HEK293 (cell line): ENCODE data around the gene FALEC.
A peak's percentile ranks its signal among the peaks of the same experiment; 100 is the strongest.

Experiments
- CTCF ChIA-PET: fragments of 350-600 bp; formaldehyde crosslinking; extraction: SDS; loops from one replicate; lab custom pipeline; 2021; ENCODE audit warnings: antibody characterized with exemption; lab: Yijun Ruan, JAX
- POLR2A ChIA-PET: fragments of 300-600 bp; formaldehyde crosslinking; extraction: SDS; loops from one replicate; lab custom pipeline; 2020; ENCODE audit warnings: antibody characterized with exemption, inconsistent platforms; lab: Yijun Ruan, JAX
- H3K27ac ChIP-seq: fragments of 200-500 bp; sonication (Bioruptor generic); 2 replicates; pipeline ENCODE4 v1.5.1; 2014; ENCODE audit warnings: low read depth, low read length, control low read depth, inconsistent platforms; ENCODE audit errors: extremely low read depth
- H3K36me3 ChIP-seq, 2 experiments: fragments of 200-500 bp in 1 of 2; sonication (Bioruptor generic) in 1 of 2; 1 replicate in 1 of 2; 2 replicates in 1 of 2; pipeline ENCODE4 v1.5.1; 2014 to 2017; ENCODE audit warnings: inconsistent platforms in 2 of 2, low read length in 2 of 2; ENCODE audit not compliant: control insufficient read depth in 2 of 2, insufficient read depth in 1 of 2
- H3K4me1 ChIP-seq: fragments of 200-500 bp; sonication (Bioruptor generic); 2 replicates; pipeline ENCODE4 v1.5.1; 2014; ENCODE audit warnings: mild to moderate bottlenecking, low read length, inconsistent platforms; ENCODE audit not compliant: control insufficient read depth, insufficient read depth
- H3K4me3 ChIP-seq: 2 replicates; pipeline ENCODE4 v1.5.1; 2011; ENCODE audit warnings: low read depth, mild to moderate bottlenecking, control low read depth, low read length, moderate library complexity
- H3K9me3 ChIP-seq: fragments of 200-500 bp; sonication (Bioruptor generic); 2 replicates; pipeline ENCODE4 v1.5.1; 2014; ENCODE audit warnings: low read depth, low read length, inconsistent platforms; ENCODE audit not compliant: control insufficient read depth, insufficient read depth
- CTCF ChIP-seq: fragments of 450-650 bp; formaldehyde crosslinking; IDR thresholded peaks from 2 replicates; pipeline ENCODE4 v1.5.1; 2016; ENCODE audit warnings: missing biosample characterization, missing genetic modification characterization
- FEZF1 ChIP-seq: fragments of 450-650 bp; formaldehyde crosslinking; IDR thresholded peaks from 2 replicates; pipeline ENCODE4 v1.5.1; 2016; ENCODE audit warnings: missing biosample characterization, missing genetic modification characterization
- GLI2 ChIP-seq: fragments of 450-650 bp; formaldehyde crosslinking; IDR thresholded peaks from 2 replicates; pipeline ENCODE4; 2017; ENCODE audit warnings: missing biosample characterization, missing genetic modification characterization, low read depth, borderline replicate concordance
- KLF10 ChIP-seq: fragments of 450-650 bp; IDR thresholded peaks from 2 replicates; pipeline ENCODE4 v1.5.1; 2018; ENCODE audit warnings: missing biosample characterization, mild to moderate bottlenecking, missing genetic modification characterization
- OSR2 ChIP-seq: fragments of 450-650 bp; formaldehyde crosslinking; IDR thresholded peaks from 2 replicates; pipeline ENCODE4 v1.5.1; 2016; ENCODE audit warnings: missing biosample characterization, missing genetic modification characterization
- OVOL3 ChIP-seq: fragments of 450-650 bp; formaldehyde crosslinking; IDR thresholded peaks from 2 replicates; pipeline ENCODE4 v1.5.1; 2016; ENCODE audit warnings: missing biosample characterization, missing genetic modification characterization
- PRDM6 ChIP-seq: fragments of 450-650 bp; formaldehyde crosslinking; IDR thresholded peaks from 2 replicates; pipeline ENCODE4 v1.5.1; 2017; ENCODE audit warnings: missing biosample characterization, missing genetic modification characterization
- REST ChIP-seq: fragments of 450-650 bp; formaldehyde crosslinking; IDR thresholded peaks from 2 replicates; pipeline ENCODE4 v1.5.1; 2016; ENCODE audit warnings: missing biosample characterization, missing genetic modification characterization
- SCRT1 ChIP-seq: fragments of 450-650 bp; formaldehyde crosslinking; IDR thresholded peaks from 2 replicates; pipeline ENCODE4 v1.5.1; 2016; ENCODE audit warnings: missing biosample characterization, missing genetic modification characterization, borderline replicate concordance
- SETDB1 ChIP-seq: IDR thresholded peaks from one replicate; pipeline ENCODE4 v1.6.1; 2017; ENCODE audit warnings: mild to moderate bottlenecking, low read length, moderate library complexity, mixed read lengths; ENCODE audit not compliant: insufficient read length
- ZBTB17 ChIP-seq: fragments of 450-650 bp; formaldehyde crosslinking; IDR thresholded peaks from 2 replicates; pipeline ENCODE4 v1.5.1; 2016; ENCODE audit warnings: missing biosample characterization, missing genetic modification characterization
- ZBTB20 ChIP-seq: fragments of 450-650 bp; formaldehyde crosslinking; IDR thresholded peaks from 2 replicates; pipeline ENCODE4 v1.5.1; 2016; ENCODE audit warnings: missing biosample characterization, missing genetic modification characterization
- ZBTB26 ChIP-seq: fragments of 450-650 bp; formaldehyde crosslinking; optimal IDR thresholded peaks from 2 replicates; pipeline ENCODE3; 2016; ENCODE audit warnings: missing biosample characterization, mild to moderate bottlenecking, missing genetic modification characterization
- ZBTB48 ChIP-seq: fragments of 450-650 bp; formaldehyde crosslinking; IDR thresholded peaks from 2 replicates; pipeline ENCODE4 v1.5.1; 2016; ENCODE audit warnings: missing biosample characterization, missing genetic modification characterization
- ZNF19 ChIP-seq: fragments of 450-650 bp; formaldehyde crosslinking; IDR thresholded peaks from 2 replicates; pipeline ENCODE4; 2016; ENCODE audit warnings: missing biosample characterization, missing genetic modification characterization, low read depth
- ZNF26 ChIP-seq: fragments of 450-650 bp; formaldehyde crosslinking; IDR thresholded peaks from 2 replicates; pipeline ENCODE4 v1.5.1; 2016; ENCODE audit warnings: missing biosample characterization, missing genetic modification characterization
- ZNF280D ChIP-seq: fragments of 450-650 bp; formaldehyde crosslinking; IDR thresholded peaks from 2 replicates; pipeline ENCODE4 v1.5.1; 2016; ENCODE audit warnings: missing biosample characterization, missing genetic modification characterization
- ZNF341 ChIP-seq: fragments of 450-650 bp; formaldehyde crosslinking; IDR thresholded peaks from 2 replicates; pipeline ENCODE4; 2016; ENCODE audit warnings: low read depth, missing biosample characterization, missing genetic modification characterization
- ZNF350 ChIP-seq: fragments of 450-650 bp; formaldehyde crosslinking; IDR thresholded peaks from 2 replicates; pipeline ENCODE4 v1.5.0; 2017; ENCODE audit warnings: missing biosample characterization, mild to moderate bottlenecking, missing genetic modification characterization
- ZNF354C ChIP-seq: fragments of 450-650 bp; formaldehyde crosslinking; IDR thresholded peaks from 2 replicates; pipeline ENCODE4 v1.5.1; 2016; ENCODE audit warnings: missing biosample characterization, missing genetic modification characterization, low read depth, borderline replicate concordance
- ZNF600 ChIP-seq: fragments of 450-650 bp; formaldehyde crosslinking; IDR thresholded peaks from 2 replicates; pipeline ENCODE4 v1.5.1; 2016; ENCODE audit warnings: missing biosample characterization, missing genetic modification characterization
- ZNF610 ChIP-seq: fragments of 450-650 bp; formaldehyde crosslinking; IDR thresholded peaks from 2 replicates; pipeline ENCODE4 v1.5.1; 2016; ENCODE audit warnings: missing biosample characterization, missing genetic modification characterization, borderline replicate concordance
- ZNF658 ChIP-seq: fragments of 450-650 bp; formaldehyde crosslinking; IDR thresholded peaks from 2 replicates; pipeline ENCODE4; 2016; ENCODE audit warnings: missing biosample characterization, missing genetic modification characterization
- ZNF791 ChIP-seq: fragments of 450-650 bp; formaldehyde crosslinking; IDR thresholded peaks from 2 replicates; pipeline ENCODE4 v1.5.1; 2016; ENCODE audit warnings: missing biosample characterization, missing genetic modification characterization

Gene FALEC

GRCh38 chr1:150563340-150564038 lies 47.9 kb downstream of the FALEC start:
- no peaks in the 10 kb centered on the region for H3K9me3 ChIP-seq
- CTCF ChIA-PET: interaction anchor here (0.6 to 5.1 kb wide), 10 partner anchors 8 to 267 kb away, joined by 3 to 62 read pairs (median 6); partner anchors contain the start of genes GOLPH3L and MCL1
- H3K27ac ChIP-seq: peak overlapping the region; percentile 96
- H3K4me3 ChIP-seq: no peak overlapping the region
- POLR2A ChIA-PET: interaction anchor here (0.5 to 8.8 kb wide), 2 partner anchors 10 to 60 kb away, joined by 3 to 272 read pairs; partner anchors contain the start of gene MCL1
- peaks cover 31% of the 10 kb centered on the region for H3K4me1 ChIP-seq
- H3K36me3 ChIP-seq: no peaks in the 10 kb centered on the region
- TF ChIP-seq ZNF791 (tag by site-specific recombination) (no peak), ZNF280D (tag by site-specific recombination) (no peak), OSR2 (no peak), ZNF354C (tag by site-specific recombination) (no peak), ZBTB17 (peak; percentile 64), ZBTB26 (tag by site-specific recombination) (no peak), SETDB1 (no peak), ZNF600 (peak; percentile 93), OVOL3 (no peak), GLI2 (tag by site-specific recombination) (no peak), KLF10 (no peak), ZBTB20 (tag by site-specific recombination) (peak; percentile 70; the same call in 1 of the 2 replicates), CTCF (tag by site-specific recombination) (no peak), ZNF19 (tag by site-specific recombination) (no peak), ZNF658 (tag by site-specific recombination) (no peak), ZNF610 (tag by site-specific recombination) (no peak), ZNF350 (tag by site-specific recombination) (no peak), REST (no peak), ZNF26 (tag by site-specific recombination) (no peak), PRDM6 (no peak), ZNF341 (peak; percentile 92), SCRT1 (tag by site-specific recombination) (no peak), ZBTB48 (tag by site-specific recombination) (0 out of 2 replicates have a peak, but pooled peaks have one; percentile 26), FEZF1 (tag by site-specific recombination) (no peak)
